Keratinocyte (primary cell): Measurements from ENCODE around the gene RAB38. TPM values are rescaled to one million over a fixed set of nuclear protein-coding genes. Genes with fewer than 3 reads are reported as not detected.

ENCODE experiments used
- DNase-seq: peaks from one replicate; pipeline ENCODE4 v3.0.0-alpha.2; 2011; ENCODE audit warnings: low read depth, missing footprints, low spot score
- FAIRE-seq: peaks from 2 replicates; lab custom pipeline; 2011; peaks lifted over from hg19 to GRCh38; lab: Jason Lieb, UNC
- H2AFZ ChIP-seq: 2 replicates; pipeline ENCODE4 v1.6.0; 2012; ENCODE audit warnings: low read length, control low read depth, inconsistent platforms; ENCODE audit not compliant: control insufficient read depth
- H3K27ac ChIP-seq: 2 replicates; pipeline ENCODE4 v1.5.1; 2011; ENCODE audit warnings: low read length; ENCODE audit not compliant: control insufficient read depth, insufficient read depth
- H3K27me3 ChIP-seq: 3 replicates; pipeline ENCODE4 v1.6.0; 2011; ENCODE audit warnings: low read length; ENCODE audit not compliant: control insufficient read depth, insufficient read depth; ENCODE audit errors: extremely low read depth
- H3K36me3 ChIP-seq, 2 experiments: 2 replicates in 1 of 2; 3 replicates in 1 of 2; pipeline ENCODE4 v1.5.1; 2011; ENCODE audit warnings: low read length in 2 of 2, mild to moderate bottlenecking in 1 of 2; ENCODE audit not compliant: control insufficient read depth in 2 of 2, insufficient read depth in 2 of 2; ENCODE audit errors: extremely low read depth in 1 of 2
- H3K4me1 ChIP-seq: 3 replicates; pipeline ENCODE4 v1.5.1; 2011; ENCODE audit warnings: low read length; ENCODE audit not compliant: control insufficient read depth, insufficient read depth; ENCODE audit errors: extremely low read depth
- H3K4me2 ChIP-seq: 3 replicates; pipeline ENCODE4 v1.6.0; 2011; ENCODE audit warnings: low read depth, low read length; ENCODE audit not compliant: control insufficient read depth, insufficient read depth; ENCODE audit errors: extremely low read depth
- H3K4me3 ChIP-seq, 3 experiments: fragments of 200-600 bp in 1 of 3; sonication (generic) in 1 of 3; 2 replicates in 2 of 3; 3 replicates in 1 of 3; pipeline ENCODE4 v1.5.1; 2011 to 2016; ENCODE audit warnings: low read length in 3 of 3, mild to moderate bottlenecking in 3 of 3, control low read depth in 2 of 3, inconsistent platforms in 1 of 3, low read depth in 1 of 3, mixed read lengths in 1 of 3, mixed run types in 1 of 3, moderate library complexity in 1 of 3; ENCODE audit not compliant: control insufficient read depth in 2 of 3, insufficient read depth in 2 of 3; ENCODE audit errors: extremely low read depth in 1 of 3
- H3K79me2 ChIP-seq: 2 replicates; pipeline ENCODE4 v1.6.0; 2012; ENCODE audit warnings: low read length; ENCODE audit not compliant: control insufficient read depth, insufficient read depth
- H3K9ac ChIP-seq: 3 replicates; pipeline ENCODE4 v1.6.0; 2011; ENCODE audit warnings: low read length; ENCODE audit not compliant: control insufficient read depth, insufficient read depth; ENCODE audit errors: extremely low read depth
- H3K9me1 ChIP-seq: 3 replicates; pipeline ENCODE4 v1.6.0; 2011; ENCODE audit warnings: low read length; ENCODE audit not compliant: control insufficient read depth, insufficient read depth; ENCODE audit errors: extremely low read depth
- H3K9me3 ChIP-seq: 2 replicates; pipeline ENCODE4 v1.5.1; 2012; ENCODE audit warnings: low read depth, low read length; ENCODE audit not compliant: control insufficient read depth
- H4K20me1 ChIP-seq: 3 replicates; pipeline ENCODE4 v1.6.0; 2011; ENCODE audit warnings: low read length; ENCODE audit not compliant: control insufficient read depth, insufficient read depth; ENCODE audit errors: extremely low read depth
- CTCF ChIP-seq, 3 experiments: IDR thresholded peaks in 1 of 3; conservative IDR thresholded peaks in 1 of 3; optimal IDR thresholded peaks in 1 of 3; 2 replicates in 2 of 3; 3 replicates in 1 of 3; pipeline versions ENCODE3 to v1.5.1; 2011; ENCODE audit warnings: low read length in 3 of 3, mild to moderate bottlenecking in 3 of 3, moderate library complexity in 2 of 3, control low read depth in 1 of 3, inconsistent platforms in 1 of 3; ENCODE audit not compliant: insufficient read depth in 2 of 3; ENCODE audit errors: extremely low read depth in 1 of 3
- EZH2 ChIP-seq: IDR thresholded peaks from one replicate; pipeline ENCODE4 v1.6.1; 2012; ENCODE audit warnings: inconsistent platforms, mild to moderate bottlenecking, low read length, moderate library complexity
- dilution Hi-C: fragments of 300-500 bp; cut with MboI; formaldehyde crosslinking; loops from one replicate; pipeline ENCODE4 v1.7.0; 2020; ENCODE audit warnings: low sequenced_read_pairs; ENCODE audit not compliant: extremely low pct_ligation_motif_present
- polyA plus RNA-seq, 5 experiments: library from polyadenylated mRNA; depleted of rRNA in 3 of 5; stranded (reverse) in 3 of 5; stranded (forward) in 1 of 5; unstranded in 1 of 5; fragments of >200 nt; gene quantifications; 1 replicate in 1 of 5; 2 replicates in 3 of 5; 3 replicates in 1 of 5; pipeline versions ENCODE4 v1.2.1 to v1.2.3, GENCODE V29; 2011 to 2012; ENCODE audit warnings: missing spikeins in 2 of 5, low read depth in 1 of 5, low replicate concordance in 1 of 5

Gene RAB38
- polyA plus RNA-seq, 1 donor (not counting 4 experiments of a cell fraction or from before 2014, with no cell fraction given): 146 TPM

GRCh38 chr11:88212300-88212699 lies 37.1 kb upstream of the RAB38 start:
- H3K4me2 ChIP-seq: no peak overlapping the region
- H3K27me3 ChIP-seq: no peaks in the 10 kb centered on the region
- H3K9me3 ChIP-seq: no peaks in the 10 kb centered on the region
- H2AFZ ChIP-seq: no peak overlapping the region
- no peaks in the 10 kb centered on the region for H3K4me1 ChIP-seq
- DNase-seq (no peak), FAIRE-seq (no peak)
- H3K79me2 ChIP-seq: no peaks in the 10 kb centered on the region
- H3K9me1 ChIP-seq: no peaks in the 10 kb centered on the region
- H3K27ac ChIP-seq: no peak overlapping the region
- dilution Hi-C loops: no loop called here
- no peak overlapping the region for H3K4me3 ChIP-seq
- no peaks in the 10 kb centered on the region for H4K20me1 ChIP-seq
- H3K9ac ChIP-seq: no peak overlapping the region
- H3K36me3 ChIP-seq: no peaks in the 10 kb centered on the region
- TF ChIP-seq EZH2: no peak
- TF ChIP-seq CTCF (optimal IDR thresholded peaks at IDR 0.05 in 1 of 3, IDR thresholded peaks at IDR 0.05 in 1 of 3, conservative IDR thresholded peaks at IDR 0.05 in 1 of 3; ENCODE audit: extremely low read depth in 1 of 3, insufficient read depth in 2 of 3, low read length in 3 of 3): no peak

- no peak overlapping the region for H2AFZ ChIP-seq
- FAIRE-seq: no peak
Measured at GRCh38 chr11:88208745-88209144, 33.5 kb upstream of the RAB38 start.

More at GRCh38 chr11:88208745-88209144, 33.5 kb upstream of the RAB38 start:
- Histone ChIP-seq H3K9me1 (no peaks in the 10 kb centered on the region), H3K27ac (no peak overlapping the region), H3K27me3 (no peaks in the 10 kb centered on the region), H4K20me1 (no peaks in the 10 kb centered on the region), H3K36me3 (no peaks in the 10 kb centered on the region), H3K9me3 (no peaks in the 10 kb centered on the region), H3K9ac (no peak overlapping the region), H3K79me2 (no peaks in the 10 kb centered on the region), H3K4me1 (peaks cover 2% of the 10 kb centered on the region), H3K4me3 (no peak overlapping the region), H3K4me2 (no peak overlapping the region)
- TF ChIP-seq EZH2 (no peak), CTCF (optimal IDR thresholded peaks at IDR 0.05 in 1 of 3, IDR thresholded peaks at IDR 0.05 in 1 of 3, conservative IDR thresholded peaks at IDR 0.05 in 1 of 3; ENCODE audit: extremely low read depth in 1 of 3, insufficient read depth in 2 of 3, low read length in 3 of 3) (no peak)
- dilution Hi-C loops: no loop called here
- DNase-seq: no peak
